Loucy (cell line): ENCODE measurements around the gene TMEM121.

Experiments
- CTCF ChIP-seq: fragments of 200-600 bp; sonication (generic); conservative IDR thresholded peaks from 2 replicates; pipeline ENCODE4 v1.5.1; 2014; ENCODE audit warnings: mild to moderate bottlenecking, antibody characterized with exemption, low read length
- EZH2phosphoT487 ChIP-seq: fragments of 200-600 bp; IDR thresholded peaks from 2 replicates; pipeline ENCODE4 v1.6.1; 2018; ENCODE audit warnings: antibody characterized with exemption, mild to moderate bottlenecking, moderate library complexity, borderline replicate concordance

- TF ChIP-seq CTCF (no peak), EZH2phosphoT487 (no peak)
These were observed 46.1 kb upstream of the TMEM121 start for GRCh38 chr14:105480199-105480746.
